Left lung (tissue), 10 donors: Measurements from ENCODE around the gene COX4I2. TPM values are rescaled to one million over a fixed set of nuclear protein-coding genes. Genes with fewer than 3 reads are reported as not detected.

Experiments
- ATAC-seq: fragments of 200-7000 bp; cut with Tn5 transposase; one replicate; pipeline ENCODE4 v1.9.1; 2020; ENCODE audit warnings: moderate library complexity
- DNase-seq, 4 donors: peaks; one replicate each; pipeline ENCODE4 v3.0.0-alpha.2; 2013 to 2020
- H3K27ac ChIP-seq, 2 donors: fragments of 200-600 bp; sonication (generic) in 1 of 2; one replicate each; pipeline versions ENCODE4 v1.5.0 to v1.8.0; 2020 to 2021
- H3K27me3 ChIP-seq, 2 donors: fragments of 200-600 bp; sonication (generic) in 1 of 2; one replicate each; pipeline versions ENCODE4 v1.5.0 to v1.8.0; 2020 to 2021
- H3K36me3 ChIP-seq, 2 donors: fragments of 200-600 bp; sonication (generic) in 1 of 2; one replicate each; pipeline versions ENCODE4 v1.5.0 to v1.8.0; 2020 to 2021
- H3K4me1 ChIP-seq, 2 donors: fragments of 200-600 bp; one replicate each; pipeline ENCODE4 v1.8.0; 2021
- H3K4me3 ChIP-seq, 2 donors: fragments of 200-600 bp; sonication (generic) in 1 of 2; one replicate each; pipeline versions ENCODE4 v1.5.0 to v1.8.0; 2020 to 2021; ENCODE audit warnings: mild to moderate bottlenecking in 1 of 2
- H3K9me3 ChIP-seq, 2 donors: fragments of 200-600 bp; sonication (generic) in 1 of 2; one replicate each; pipeline versions ENCODE4 v1.5.0 to v1.8.0; 2020 to 2021
- CTCF ChIP-seq, 2 donors: fragments of 200-600 bp; sonication (generic) in 1 of 2; IDR thresholded peaks; one replicate each; pipeline versions ENCODE4 v1.5.0 to v1.8.0; 2021; ENCODE audit warnings: antibody characterized with exemption in 2 of 2
- intact Hi-C, 2 donors: fragments of 100-400 bp; cut with DNase I; formaldehyde crosslinking; loops; one replicate each; pipeline versions ENCODE4 v1.11.2 to v1.14.2; 2022
- polyA plus RNA-seq, 6 donors: library from polyadenylated mRNA; unstranded; fragments of 120-200 nt; gene quantifications; one replicate each; pipeline ENCODE4 v1.2.1, GENCODE V29; 2013; ENCODE audit not compliant: insufficient read length in 6 of 6
- total RNA-seq, 2 donors: library from RNA; stranded (reverse); fragmentation: NEBNext Ultra II Directional; extraction: Animal tissue kit (Norgen Biotek cat#: 25700); gene quantifications; one replicate each; pipeline ENCODE4 v1.2.1, GENCODE V29; 2021
- donor health status: DM: no; HTN: yes; CAD: no.
- donor health status: DM: no; HTN: no; CAD: no.

COX4I2 gene
- total and polyA plus RNA-seq, 8 donors, result 13.5 to 33.8 (median 23.0) TPM

- ATAC-seq (no peak), DNase-seq (no peak)
- peak overlapping the region; percentile 90 to 95 for H3K27ac ChIP-seq
- no peak for TF ChIP-seq CTCF (IDR thresholded peaks at IDR 0.05)
- H3K4me1 ChIP-seq, result peaks cover 20 to 67% of the 10 kb centered on the region in 2 donors
- peak overlapping the region; percentile 69 to 86 for H3K4me3 ChIP-seq
- no peaks in the 10 kb centered on the region for H3K36me3 ChIP-seq
- intact Hi-C loops, result no loop called here
- peaks cover 0 to 10% of the 10 kb centered on the region in 2 donors for H3K27me3 ChIP-seq
- no peaks in the 10 kb centered on the region for H3K9me3 ChIP-seq
These were observed 33.1 kb upstream of the COX4I2 start for GRCh38 chr20:31604567-31605030.

GRCh38 chr20:31605031-31605901, 32.4 kb upstream of the COX4I2 start, which contains the start of gene ID1:
Gene ID1, plus strand, starts transcription at chr20:31605289. Its CDS starts 99 bp downstream, at chr20:31605388.
- no peaks in the 10 kb centered on the region for H3K9me3 ChIP-seq
- H3K27ac ChIP-seq, result peak within 1 kb of the TSS; percentile 90 to 95
- DNase-seq (peak; percentile 95 to 98 (median 98)), ATAC-seq (peak; percentile 84)
- peak within 1 kb of the TSS; percentile 69 to 86 for H3K4me3 ChIP-seq
- peaks cover 0 to 10% of the 10 kb centered on the region in 2 donors for H3K27me3 ChIP-seq
- no peak for TF ChIP-seq CTCF (IDR thresholded peaks at IDR 0.05)
- intact Hi-C loops, result no loop called here
- no peaks in the 10 kb centered on the region for H3K36me3 ChIP-seq
- peaks cover 20 to 74% of the 10 kb centered on the region in 2 donors for H3K4me1 ChIP-seq

GRCh38 chr20:31605902-31606803, 31.6 kb upstream of the COX4I2 start:
- no peaks in the 10 kb centered on the region for H3K36me3 ChIP-seq
- ATAC-seq (no peak), DNase-seq (peak in 3 of 4 donors; percentile 38 to 85 (median 43))
- intact Hi-C loops, result no loop called here
- H3K4me3 ChIP-seq, result peak overlapping the region; percentile 69 to 86
- TF ChIP-seq CTCF (IDR thresholded peaks at IDR 0.05), result no peak
- H3K4me1 ChIP-seq, result peaks cover 25 to 83% of the 10 kb centered on the region in 2 donors
- peak overlapping the region; percentile 90 to 95 for H3K27ac ChIP-seq
- peaks cover 0 to 10% of the 10 kb centered on the region in 2 donors for H3K27me3 ChIP-seq
- no peaks in the 10 kb centered on the region for H3K9me3 ChIP-seq

- intact Hi-C loops, result no loop called here
- no peak for TF ChIP-seq CTCF (IDR thresholded peaks at IDR 0.05)
These were observed 30.7 kb upstream of the COX4I2 start for GRCh38 chr20:31606804-31607639.

More at GRCh38 chr20:31606804-31607639, 30.7 kb upstream of the COX4I2 start:
- peak overlapping the region; percentile 69 to 86 for H3K4me3 ChIP-seq
- H3K27ac ChIP-seq, result peak overlapping the region; percentile 90 to 95
- no peaks in the 10 kb centered on the region for H3K36me3 ChIP-seq
- DNase-seq (peak in 3 of 4 donors; percentile 45 to 79 (median 56)), ATAC-seq (no peak)
- no peaks in the 10 kb centered on the region for H3K9me3 ChIP-seq
- H3K4me1 ChIP-seq, result peaks cover 28 to 88% of the 10 kb centered on the region in 2 donors
- peaks cover 0 to 10% of the 10 kb centered on the region in 2 donors for H3K27me3 ChIP-seq
